ENCODE measurements around the gene HYLS1.
A peak's percentile ranks its signal among the peaks of the same experiment; 100 is the strongest.

Gene HYLS1

DNA sequence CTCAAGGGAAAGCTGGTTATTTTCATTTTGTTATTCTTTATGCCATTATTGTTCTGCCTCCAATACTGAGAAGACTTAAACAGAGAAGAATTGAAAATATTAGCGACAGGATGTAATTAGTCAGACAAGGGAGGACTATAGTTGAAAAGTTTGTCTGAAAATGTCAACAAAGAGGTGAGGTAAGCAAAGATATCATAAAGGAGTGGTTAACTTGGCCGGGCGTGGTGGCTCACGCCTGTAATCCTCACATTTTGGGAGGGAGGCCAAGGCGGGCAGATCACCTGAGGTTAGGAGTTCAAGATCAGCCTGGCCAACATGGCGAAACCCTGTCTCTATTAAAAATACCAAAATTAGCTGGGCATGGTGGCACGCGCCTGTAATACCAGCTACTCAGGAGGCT lies 4.1 kb upstream of the HYLS1 start:
- H3K36me3 ChIP-seq (ENCODE audit: control insufficient read depth, insufficient read depth, low read length), result no peaks in the 10 kb centered on the region
- H3K4me3 ChIP-seq (replicated peaks; ENCODE audit: low read depth, low read length), result no peak overlapping the region
- H3K27me3 ChIP-seq (replicated peaks; ENCODE audit: control insufficient read depth, insufficient read depth, low read length), result no peaks in the 10 kb centered on the region
- no peak for TF ChIP-seq CTCF (IDR thresholded peaks at IDR 0.05; ENCODE audit: insufficient read depth, low read length, poor library complexity, severe bottlenecking)
- no peak for DNase-seq (ENCODE audit: extremely low read depth, insufficient read length)

DNA sequence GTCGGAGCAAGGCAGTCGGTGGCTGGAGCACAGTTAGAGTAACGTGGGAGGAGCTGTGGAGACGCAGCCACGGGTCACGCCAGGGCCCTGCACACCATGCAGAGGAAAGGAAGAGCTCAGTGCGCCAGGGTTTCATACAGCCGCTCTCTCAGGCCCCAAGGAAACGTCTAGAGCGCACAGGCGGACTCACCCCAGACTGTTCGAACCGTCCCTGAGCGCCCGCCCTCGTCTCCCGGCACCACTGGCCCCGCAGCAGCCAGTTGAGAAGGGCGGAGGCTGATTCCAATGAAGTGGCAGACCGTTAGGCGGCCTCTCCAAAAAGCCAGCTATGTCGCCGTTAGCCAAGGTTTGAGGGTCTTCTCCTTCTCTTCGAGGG lies 483 bp upstream of the HYLS1 start:
- no peak overlapping the region; the same call in 1 of the 2 replicates for H3K4me3 ChIP-seq (replicated peaks; ENCODE audit: low read depth, low read length)
- H3K27me3 ChIP-seq (replicated peaks; ENCODE audit: control insufficient read depth, insufficient read depth, low read length), result no peaks in the 10 kb centered on the region
- TF ChIP-seq CTCF (IDR thresholded peaks at IDR 0.05; ENCODE audit: insufficient read depth, low read length, poor library complexity, severe bottlenecking), result no peak
- DNase-seq (ENCODE audit: extremely low read depth, insufficient read length), result peak; percentile 21
- no peaks in the 10 kb centered on the region for H3K36me3 ChIP-seq (ENCODE audit: control insufficient read depth, insufficient read depth, low read length)

DNA sequence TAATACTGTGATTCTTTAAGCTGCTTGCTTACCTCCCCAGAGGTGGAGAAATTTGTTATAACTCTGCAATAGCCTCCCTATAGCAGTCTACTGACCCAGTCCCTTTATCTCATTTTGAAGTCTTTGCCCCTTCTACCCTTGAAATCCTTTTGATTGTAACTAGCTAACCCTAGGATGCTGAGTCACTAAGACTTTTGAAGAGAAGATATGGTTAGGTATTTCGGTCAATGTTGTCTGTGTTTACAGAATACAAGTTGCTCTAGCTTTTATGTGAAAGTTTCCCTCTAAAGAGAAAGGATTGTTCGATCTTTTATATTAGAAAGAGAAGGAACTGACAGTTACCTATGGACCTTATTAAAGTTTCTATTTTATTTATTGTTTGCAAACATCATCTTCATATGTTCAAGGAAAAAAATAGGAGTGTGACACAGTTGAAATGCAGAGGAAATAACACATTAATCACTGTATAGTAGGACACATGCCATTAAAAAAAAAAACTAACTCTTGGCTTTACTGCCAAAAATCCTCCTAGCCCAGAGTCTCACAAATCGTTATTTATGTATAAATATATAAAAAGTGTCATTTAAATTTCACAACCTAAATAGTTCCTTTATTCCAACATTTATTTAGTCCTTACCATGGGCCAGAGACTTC lies 3.1 kb downstream of the HYLS1 start:
- no peak for DNase-seq (ENCODE audit: extremely low read depth, insufficient read length)
- no peak for TF ChIP-seq CTCF (IDR thresholded peaks at IDR 0.05; ENCODE audit: insufficient read depth, low read length, poor library complexity, severe bottlenecking)
- Histone ChIP-seq H3K36me3 (ENCODE audit: control insufficient read depth, insufficient read depth, low read length) (peaks cover 7% of the 10 kb centered on the region), H3K4me3 (replicated peaks; ENCODE audit: low read depth, low read length) (no peak overlapping the region), H3K27me3 (replicated peaks; ENCODE audit: control insufficient read depth, insufficient read depth, low read length) (no peaks in the 10 kb centered on the region)

- Histone ChIP-seq H3K36me3 (ENCODE audit: control insufficient read depth, insufficient read depth, low read length) (peaks cover 8% of the 10 kb centered on the region), H3K4me3 (replicated peaks; ENCODE audit: low read depth, low read length) (no peak overlapping the region), H3K27me3 (replicated peaks; ENCODE audit: control insufficient read depth, insufficient read depth, low read length) (no peaks in the 10 kb centered on the region)
- TF ChIP-seq CTCF (IDR thresholded peaks at IDR 0.05; ENCODE audit: insufficient read depth, low read length, poor library complexity, severe bottlenecking), result no peak
- no peak for DNase-seq (ENCODE audit: extremely low read depth, insufficient read length)
Observed at GRCh38 chr11:125892071-125892470, 4.6 kb downstream of the HYLS1 start.

- DNase-seq (ENCODE audit: extremely low read depth, insufficient read length), result no peak
- no peak for TF ChIP-seq CTCF (IDR thresholded peaks at IDR 0.05; ENCODE audit: insufficient read depth, low read length, poor library complexity, severe bottlenecking)
- Histone ChIP-seq H3K4me3 (replicated peaks; ENCODE audit: low read depth, low read length) (no peak overlapping the region), H3K27me3 (replicated peaks; ENCODE audit: control insufficient read depth, insufficient read depth, low read length) (no peaks in the 10 kb centered on the region), H3K36me3 (ENCODE audit: control insufficient read depth, insufficient read depth, low read length) (peaks cover 10% of the 10 kb centered on the region)
Observed at GRCh38 chr11:125892994-125893393, 5.5 kb downstream of the HYLS1 start.

- H3K36me3 ChIP-seq (ENCODE audit: control insufficient read depth, insufficient read depth, low read length), result peaks cover 4% of the 10 kb centered on the region
- no peak for TF ChIP-seq CTCF (IDR thresholded peaks at IDR 0.05; ENCODE audit: insufficient read depth, low read length, poor library complexity, severe bottlenecking)
- peak overlapping the region; percentile 79; the same call in 1 of the 2 replicates for H3K4me3 ChIP-seq (replicated peaks; ENCODE audit: low read depth, low read length)
- DNase-seq (ENCODE audit: extremely low read depth, insufficient read length), result no peak
- H3K27me3 ChIP-seq (replicated peaks; ENCODE audit: control insufficient read depth, insufficient read depth, low read length), result no peaks in the 10 kb centered on the region
Observed at GRCh38 chr11:125901872-125902271, 14.4 kb downstream of the HYLS1 start.
